ENCODE measurements around the gene CCR5AS.
"Not testable (repeated sequence)": the region's sequence is repeated elsewhere in the genome, so short reads cannot be mapped to it uniquely, and the experiment has no call there.

CCR5AS gene

DNA sequence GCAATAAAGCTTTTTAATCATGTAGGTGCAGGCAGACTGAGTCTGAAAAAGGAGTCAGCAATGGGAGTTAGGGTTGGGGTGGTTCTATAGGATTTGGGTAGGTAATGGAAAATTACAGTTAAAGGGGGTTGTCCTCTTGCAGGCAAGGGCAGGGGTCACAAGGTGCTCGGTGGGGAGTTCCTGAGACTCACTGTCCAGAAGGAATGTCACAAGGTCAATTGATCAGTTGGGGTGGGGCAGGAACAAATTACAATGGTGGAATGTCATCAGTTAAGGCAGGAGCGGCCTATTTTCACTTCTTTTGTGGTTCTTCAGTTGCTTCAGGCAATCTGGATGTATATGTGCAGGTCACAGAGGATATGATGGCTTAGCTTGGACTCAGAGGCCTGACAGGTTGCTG lies 13.9 kb downstream of the CCR5AS start:
- H3K4me2 ChIP-seq: no peak overlapping the region
- no peak for TF ChIP-seq EZH2phosphoT487 (IDR thresholded peaks at IDR 0.05; ENCODE audit: low read depth, severe bottlenecking, unreplicated experiment)
- TF ChIP-seq, protein P1, sequence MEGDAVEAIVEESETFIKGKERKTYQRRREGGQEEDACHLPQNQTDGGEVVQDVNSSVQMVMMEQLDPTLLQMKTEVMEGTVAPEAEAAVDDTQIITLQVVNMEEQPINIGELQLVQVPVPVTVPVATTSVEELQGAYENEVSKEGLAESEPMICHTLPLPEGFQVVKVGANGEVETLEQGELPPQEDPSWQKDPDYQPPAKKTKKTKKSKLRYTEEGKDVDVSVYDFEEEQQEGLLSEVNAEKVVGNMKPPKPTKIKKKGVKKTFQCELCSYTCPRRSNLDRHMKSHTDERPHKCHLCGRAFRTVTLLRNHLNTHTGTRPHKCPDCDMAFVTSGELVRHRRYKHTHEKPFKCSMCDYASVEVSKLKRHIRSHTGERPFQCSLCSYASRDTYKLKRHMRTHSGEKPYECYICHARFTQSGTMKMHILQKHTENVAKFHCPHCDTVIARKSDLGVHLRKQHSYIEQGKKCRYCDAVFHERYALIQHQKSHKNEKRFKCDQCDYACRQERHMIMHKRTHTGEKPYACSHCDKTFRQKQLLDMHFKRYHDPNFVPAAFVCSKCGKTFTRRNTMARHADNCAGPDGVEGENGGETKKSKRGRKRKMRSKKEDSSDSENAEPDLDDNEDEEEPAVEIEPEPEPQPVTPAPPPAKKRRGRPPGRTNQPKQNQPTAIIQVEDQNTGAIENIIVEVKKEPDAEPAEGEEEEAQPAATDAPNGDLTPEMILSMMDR (IDR thresholded peaks at IDR 0.05; ENCODE audit: poor library complexity): no peak
- no peak for TF ChIP-seq EZH2 (IDR thresholded peaks at IDR 0.05; ENCODE audit: borderline replicate concordance)
- H3K4me1 ChIP-seq (ENCODE audit: insufficient read depth): no peaks in the 10 kb centered on the region
- DNase-seq (ENCODE audit: low spot score): no peak
- peaks cover 15% of the 10 kb centered on the region for H3K27me3 ChIP-seq
- no peaks in the 10 kb centered on the region for H3K9me2 ChIP-seq (replicated peaks; ENCODE audit: insufficient read depth)
- H3K27ac ChIP-seq: no peak overlapping the region
- H3K9me3 ChIP-seq (ENCODE audit: low read depth): no peaks in the 10 kb centered on the region
- no peaks in the 10 kb centered on the region for H3K36me3 ChIP-seq (replicated peaks; ENCODE audit: insufficient read depth, low read depth)
- WGBS (ENCODE audit: low lambda C conversion rate, missing lambda C conversion rate): 70% methylated on average over 2 of the region's 2 CpGs
- H3K79me2 ChIP-seq: no peaks in the 10 kb centered on the region
- H3K4me3 ChIP-seq: no peak overlapping the region
- H2AFZ ChIP-seq: no peak overlapping the region
- H4K20me1 ChIP-seq (ENCODE audit: insufficient read depth, poor library complexity, severe bottlenecking): no peaks in the 10 kb centered on the region

DNA sequence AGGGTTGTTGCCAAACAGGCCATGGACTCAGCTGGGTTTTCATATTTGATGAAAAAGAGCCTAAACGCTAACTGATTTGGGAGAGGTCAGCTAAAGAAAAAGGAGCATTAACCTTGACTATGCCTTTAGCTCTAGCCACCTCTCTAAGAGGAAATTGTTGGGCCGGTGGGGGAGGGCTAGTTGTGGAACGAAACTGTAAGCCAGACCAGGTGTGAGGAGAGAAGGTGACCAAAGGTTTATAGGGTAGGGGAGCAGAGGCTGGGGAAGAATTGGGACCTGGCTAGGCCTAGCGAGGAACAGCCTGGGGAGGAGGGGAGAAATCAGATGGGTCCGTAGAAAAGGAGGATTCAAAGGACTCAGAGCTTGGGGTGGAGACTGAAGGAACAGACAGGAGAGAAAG lies 15.3 kb downstream of the CCR5AS start:
- not testable (repeated sequence) for H3K9me2 ChIP-seq (replicated peaks; ENCODE audit: insufficient read depth); H3K27ac ChIP-seq; DNase-seq (ENCODE audit: low spot score); H2AFZ ChIP-seq; H3K4me2 ChIP-seq; H3K36me3 ChIP-seq (replicated peaks; ENCODE audit: insufficient read depth, low read depth); H3K4me1 ChIP-seq (ENCODE audit: insufficient read depth); H3K4me3 ChIP-seq; H3K27me3 ChIP-seq; H4K20me1 ChIP-seq (ENCODE audit: insufficient read depth, poor library complexity, severe bottlenecking); H3K79me2 ChIP-seq; H3K9me3 ChIP-seq (ENCODE audit: low read depth)
- 84% methylated on average over 5 of the region's 5 CpGs for WGBS (ENCODE audit: low lambda C conversion rate, missing lambda C conversion rate)

DNA sequence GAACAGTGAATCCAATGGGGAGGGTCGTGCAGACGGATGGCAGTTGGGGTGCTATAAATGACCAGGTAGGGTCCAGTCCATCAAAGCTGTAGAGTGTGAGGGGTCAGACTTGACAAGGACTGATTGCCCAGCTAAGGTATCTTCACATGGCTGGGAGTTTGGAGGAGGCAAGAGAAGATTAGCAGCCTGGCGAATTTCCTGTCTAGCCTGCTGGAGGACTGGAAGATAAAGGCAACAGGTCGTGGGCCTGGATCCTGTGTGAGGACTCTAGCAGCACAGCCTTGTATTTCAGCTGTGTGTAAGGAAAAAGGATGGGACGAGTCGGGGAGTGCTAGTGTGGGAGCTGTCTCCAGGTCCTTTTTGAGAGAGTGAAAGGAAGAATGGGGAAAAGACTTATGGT lies 17.6 kb downstream of the CCR5AS start:
- no peak overlapping the region for H2AFZ ChIP-seq
- no peak overlapping the region for H3K4me3 ChIP-seq
- no peak for TF ChIP-seq EZH2 (IDR thresholded peaks at IDR 0.05; ENCODE audit: borderline replicate concordance)
- DNase-seq (ENCODE audit: low spot score): no peak
- H3K4me2 ChIP-seq: no peak overlapping the region
- 77% methylated on average over 6 of the region's 6 CpGs for WGBS (ENCODE audit: low lambda C conversion rate, missing lambda C conversion rate)
- no peaks in the 10 kb centered on the region for H3K9me3 ChIP-seq (ENCODE audit: low read depth)
- H3K4me1 ChIP-seq (ENCODE audit: insufficient read depth): no peaks in the 10 kb centered on the region
- H3K79me2 ChIP-seq: no peaks in the 10 kb centered on the region
- no peaks in the 10 kb centered on the region for H3K36me3 ChIP-seq (replicated peaks; ENCODE audit: insufficient read depth, low read depth)
- no peaks in the 10 kb centered on the region for H3K9me2 ChIP-seq (replicated peaks; ENCODE audit: insufficient read depth)
- H3K27ac ChIP-seq: no peak overlapping the region
- peaks cover 5% of the 10 kb centered on the region for H3K27me3 ChIP-seq
- no peaks in the 10 kb centered on the region for H4K20me1 ChIP-seq (ENCODE audit: insufficient read depth, poor library complexity, severe bottlenecking)

DNA sequence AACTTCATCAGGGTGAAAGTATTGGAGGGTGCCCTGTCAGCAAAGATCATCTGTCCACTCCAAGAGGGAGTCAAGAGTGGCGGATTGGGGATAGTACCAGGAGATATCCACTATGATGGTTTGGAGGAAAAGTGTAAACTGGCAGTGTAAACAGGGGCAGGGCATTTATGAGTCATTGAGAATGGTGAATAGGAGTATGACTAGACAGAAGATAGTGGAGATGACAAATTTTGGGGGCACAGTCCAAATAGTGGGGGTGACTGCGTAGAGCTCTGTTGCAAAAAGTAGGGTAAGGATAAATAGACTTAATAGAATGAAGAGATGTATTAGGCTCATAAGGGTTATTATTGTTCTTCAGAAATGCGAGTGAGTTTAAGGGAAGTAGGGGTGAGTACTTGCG lies 18.0 kb downstream of the CCR5AS start:
- H3K4me3 ChIP-seq; H3K27me3 ChIP-seq; H3K4me1 ChIP-seq (ENCODE audit: insufficient read depth); H4K20me1 ChIP-seq (ENCODE audit: insufficient read depth, poor library complexity, severe bottlenecking); DNase-seq (ENCODE audit: low spot score); H2AFZ ChIP-seq; H3K79me2 ChIP-seq; H3K36me3 ChIP-seq (replicated peaks; ENCODE audit: insufficient read depth, low read depth); H3K4me2 ChIP-seq; H3K9me3 ChIP-seq (ENCODE audit: low read depth); H3K27ac ChIP-seq; H3K9me2 ChIP-seq (replicated peaks; ENCODE audit: insufficient read depth): not testable (repeated sequence)
- WGBS (ENCODE audit: low lambda C conversion rate, missing lambda C conversion rate): 99% methylated on average over 4 of the region's 4 CpGs

DNA sequence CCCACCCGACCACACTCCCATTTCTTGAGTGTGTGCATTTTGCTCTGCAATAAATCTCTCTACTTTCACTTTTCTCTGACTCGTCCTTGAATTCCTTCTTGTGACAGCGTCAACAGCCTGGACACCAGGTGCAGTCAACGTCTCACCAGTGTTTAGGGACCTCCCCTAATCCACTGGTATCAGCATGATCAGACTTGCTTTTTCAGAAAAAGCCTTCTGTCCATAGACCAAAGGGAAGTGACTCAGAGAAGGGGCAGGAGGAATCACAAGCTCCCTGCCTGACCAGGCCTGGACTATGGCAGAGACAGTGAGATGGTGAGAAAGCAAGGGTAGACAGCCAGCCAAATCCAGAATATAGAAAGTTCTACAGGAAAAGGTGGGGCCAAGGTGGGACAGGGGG lies 20.7 kb downstream of the CCR5AS start:
- Histone ChIP-seq H3K27ac (peak overlapping the region; percentile 12), H4K20me1 (ENCODE audit: insufficient read depth, poor library complexity, severe bottlenecking) (no peaks in the 10 kb centered on the region), H3K79me2 (no peaks in the 10 kb centered on the region), H3K9me3 (ENCODE audit: low read depth) (no peaks in the 10 kb centered on the region), H3K36me3 (replicated peaks; ENCODE audit: insufficient read depth, low read depth) (no peaks in the 10 kb centered on the region), H2AFZ (no peak overlapping the region), H3K4me1 (ENCODE audit: insufficient read depth) (no peaks in the 10 kb centered on the region), H3K4me3 (no peak overlapping the region), H3K4me2 (no peak overlapping the region), H3K9me2 (replicated peaks; ENCODE audit: insufficient read depth) (no peaks in the 10 kb centered on the region), H3K27me3 (peaks cover 8% of the 10 kb centered on the region)
- peak; percentile 64 for DNase-seq (ENCODE audit: low spot score)
- TF ChIP-seq, protein P1 (IDR thresholded peaks at IDR 0.05; ENCODE audit: poor library complexity): no peak
- TF ChIP-seq EZH2 (IDR thresholded peaks at IDR 0.05; ENCODE audit: borderline replicate concordance) (no peak), EZH2phosphoT487 (IDR thresholded peaks at IDR 0.05; ENCODE audit: low read depth, severe bottlenecking, unreplicated experiment) (no peak)
- WGBS (ENCODE audit: low lambda C conversion rate, missing lambda C conversion rate): 38% methylated on average over 4 of the region's 4 CpGs

Data from hepatocyte (in vitro differentiated cells).